GM12878 (cell line): ENCODE data around the gene DYTN. TPM values are rescaled to one million over a fixed set of nuclear protein-coding genes. Genes with fewer than 3 reads are reported as not detected.

ENCODE experiments used
- BCL3 ChIP-seq: IDR thresholded peaks from 2 replicates; pipeline ENCODE4 v1.6.1; 2011; ENCODE audit warnings: borderline replicate concordance, low read depth, mild to moderate bottlenecking, moderate library complexity, low read length; ENCODE audit not compliant: insufficient read depth, poor library complexity, severe bottlenecking
- CUX1 ChIP-seq: IDR thresholded peaks from 2 replicates; pipeline ENCODE4 v1.6.1; 2012; ENCODE audit warnings: improper control_type of control experiment, low read depth, low read length; ENCODE audit not compliant: insufficient replicate concordance
- ESRRA ChIP-seq: IDR thresholded peaks from 2 replicates; pipeline ENCODE4 v1.6.1; 2012; ENCODE audit warnings: mild to moderate bottlenecking, low read length, improper control_type of control experiment
- HCFC1 ChIP-seq: fragments of 150-350 bp; IDR thresholded peaks from 2 replicates; pipeline ENCODE4 v1.6.1; 2014; ENCODE audit warnings: low read length
- HDAC2 ChIP-seq: fragments of 200-600 bp; sonication (generic); IDR thresholded peaks from 2 replicates; pipeline ENCODE4 v1.6.1; 2017
- HDGF ChIP-seq: fragments of 450-650 bp; IDR thresholded peaks from 2 replicates; pipeline ENCODE4 v1.6.1; 2016; ENCODE audit warnings: antibody characterized with exemption
- LARP7 ChIP-seq: fragments of 450-650 bp; IDR thresholded peaks from 2 replicates; pipeline ENCODE4 v1.6.1; 2017; ENCODE audit warnings: mild to moderate bottlenecking
- MAX ChIP-seq: IDR thresholded peaks from 2 replicates; pipeline ENCODE4 v1.6.1; 2012; ENCODE audit warnings: low read depth, low read length, improper control_type of control experiment
- MTA3 ChIP-seq: IDR thresholded peaks from 2 replicates; pipeline ENCODE4 v1.6.1; 2012; ENCODE audit warnings: low read length, inconsistent platforms, borderline replicate concordance
- MXI1 ChIP-seq: fragments of 150-350 bp; IDR thresholded peaks from 2 replicates; pipeline ENCODE4 v1.6.1; 2011; ENCODE audit warnings: low read depth, mild to moderate bottlenecking, inconsistent platforms, low read length, improper control_type of control experiment
- NR2C1 ChIP-seq: fragments of 450-650 bp; IDR thresholded peaks from 2 replicates; pipeline ENCODE4 v1.6.1; 2017; ENCODE audit warnings: antibody characterized with exemption, mild to moderate bottlenecking, moderate library complexity
- RAD21 ChIP-seq: IDR thresholded peaks from 2 replicates; pipeline ENCODE4 v1.6.1; 2011; ENCODE audit warnings: mild to moderate bottlenecking, low read depth, low read length, moderate library complexity; ENCODE audit not compliant: insufficient read depth
- RELA ChIP-seq: fragments of 450-650 bp; IDR thresholded peaks from 2 replicates; pipeline ENCODE4 v1.8.0; 2014; ENCODE audit warnings: borderline replicate concordance; ENCODE audit not compliant: partially characterized antibody
- SPI1 ChIP-seq: IDR thresholded peaks from 2 replicates; pipeline ENCODE4 v1.6.1; 2011; ENCODE audit warnings: low read depth, mild to moderate bottlenecking, low read length, moderate library complexity, borderline replicate concordance; ENCODE audit not compliant: insufficient read depth
- SREBF1 ChIP-seq: IDR thresholded peaks from 2 replicates; pipeline ENCODE4 v1.6.1; 2012; ENCODE audit warnings: mild to moderate bottlenecking, low read length
- STAT1 ChIP-seq: fragments of 450-650 bp; conservative IDR thresholded peaks from 2 replicates; pipeline ENCODE4 v1.6.1; 2014; ENCODE audit warnings: antibody characterized with exemption, mild to moderate bottlenecking
- TARDBP ChIP-seq: IDR thresholded peaks from 2 replicates; pipeline ENCODE4 v1.6.1; 2016; ENCODE audit warnings: borderline replicate concordance
- USF2 ChIP-seq: IDR thresholded peaks from 2 replicates; pipeline ENCODE4 v1.6.1; 2011; ENCODE audit warnings: low read depth, low read length, improper control_type of control experiment, borderline replicate concordance
- WRNIP1 ChIP-seq: IDR thresholded peaks from 2 replicates; pipeline ENCODE4 v1.6.1; 2011; ENCODE audit warnings: low read depth, low read length, improper control_type of control experiment, borderline replicate concordance
- ZBTB33 ChIP-seq: fragments of 450-650 bp; IDR thresholded peaks from 2 replicates; pipeline ENCODE4 v1.6.1; 2017; ENCODE audit warnings: mild to moderate bottlenecking
- polyA plus RNA-seq, 11 experiments: library from polyadenylated mRNA; depleted of rRNA in 4 of 11; unstranded in 6 of 11; stranded (reverse) in 5 of 11; fragments of >200 nt; fragmentation: Nextera tagmentation in 4 of 11; fragmentation: Illumina TruSeq in 1 of 11; extraction: Ambion mirVana in 4 of 11; extraction: Trizol in 1 of 11; gene quantifications; 1 replicate in 1 of 11; 2 replicates in 10 of 11; pipeline versions ENCODE4 v1.2.1 to v1.2.3, GENCODE V29; 2011 to 2016; ENCODE audit warnings: inconsistent platforms in 2 of 11, missing spikeins in 2 of 11, low read depth in 1 of 11
- total RNA-seq, 4 experiments: library from RNA; depleted of rRNA in 3 of 4; stranded (reverse); fragments of >200 nt in 3 of 4; fragmentation: Illumina TruSeq in 1 of 4; extraction: Trizol in 1 of 4; gene quantifications; 2 replicates each; pipeline versions ENCODE4 v1.2.1 to v1.2.3, GENCODE V29; 2013 to 2021

DYTN gene
- total and polyA plus RNA-seq, 10 of the 15 experiments (the other 5 are each of a cell fraction or from before 2014, with no cell fraction given), result 0.02 to 0.32 (median 0.09) TPM; not detected in 3

GRCh38 chr2:206765242-206766056 lies 47.3 kb upstream of the DYTN start, which contains the start of the genes FASTKD2 and MDH1B (continued):
- peak; percentile 60; the same call in 1 of the 2 replicates for TF ChIP-seq TARDBP
- no peak for TF ChIP-seq RAD21
- TF ChIP-seq HDGF, result no peak
- TF ChIP-seq ZBTB33, result no peak
- no peak for TF ChIP-seq USF2
- peak; percentile 67; the same call in 1 of the 2 replicates for TF ChIP-seq STAT1
- TF ChIP-seq CUX1, result no peak
- TF ChIP-seq HDAC2, result no peak
- TF ChIP-seq MAX, result peak; percentile 60
- TF ChIP-seq RELA, result peak; percentile 28
- TF ChIP-seq NR2C1, result peak; percentile 65
- TF ChIP-seq MXI1, result peak; percentile 72
- no peak for TF ChIP-seq WRNIP1
- TF ChIP-seq MTA3, result no peak
- TF ChIP-seq ESRRA, result peak; percentile 46; the same call in 1 of the 2 replicates
- no peak for TF ChIP-seq BCL3
- TF ChIP-seq HCFC1, result peak; percentile 77
- no peak for TF ChIP-seq SPI1
- TF ChIP-seq LARP7, result no peak
- no peak for TF ChIP-seq SREBF1
